ENCODE data around the gene UIMC1. TPM values are rescaled to one million over a fixed set of nuclear protein-coding genes. Genes with fewer than 3 reads are reported as not detected.
A peak's percentile ranks its signal among the peaks of the same experiment; 100 is the strongest.
"Not testable (repeated sequence)": the region's sequence is repeated elsewhere in the genome, so short reads cannot be mapped to it uniquely, and the experiment has no call there.

The UIMC1 gene
- total RNA-seq, 1 donor from 2014 or later: 23.0 TPM

GRCh38 chr5:177010153-177010552 is 3.6 kb upstream of the UIMC1 start:
- DNase-seq (ENCODE audit: extremely low read depth, low read depth, low spot score): no peak

GRCh38 chr5:177008716-177009115 is 2.1 kb upstream of the UIMC1 start:
- no peak for DNase-seq (ENCODE audit: extremely low read depth, low read depth, low spot score)

- DNase-seq (ENCODE audit: extremely low read depth, low read depth, low spot score): no peak
These were observed 837 bp downstream of the UIMC1 start for GRCh38 chr5:177005619-177006264.

GRCh38 chr5:177004961-177005360 is 1.6 kb downstream of the UIMC1 start:
- DNase-seq (ENCODE audit: extremely low read depth, low read depth, low spot score): no peak

GRCh38 chr5:177003649-177004048 is 2.9 kb downstream of the UIMC1 start:
- no peak for DNase-seq (ENCODE audit: extremely low read depth, low read depth, low spot score)

- DNase-seq (ENCODE audit: extremely low read depth, low read depth, low spot score): not testable (repeated sequence)
These were observed 7.1 kb downstream of the UIMC1 start for GRCh38 chr5:176999526-176999925.

- no peak for DNase-seq (ENCODE audit: extremely low read depth, low read depth, low spot score)
These were observed 7.8 kb downstream of the UIMC1 start for GRCh38 chr5:176998828-176999227.

- DNase-seq (ENCODE audit: extremely low read depth, low read depth, low spot score): no peak
These were observed 9.8 kb downstream of the UIMC1 start for GRCh38 chr5:176996780-176997179.

GRCh38 chr5:176995896-176996767 is 10.4 kb downstream of the UIMC1 start:
- no peak for DNase-seq (ENCODE audit: extremely low read depth, low read depth, low spot score)

- no peak for DNase-seq (ENCODE audit: extremely low read depth, low read depth, low spot score)
These were observed 11.5 kb downstream of the UIMC1 start for GRCh38 chr5:176995122-176995490.

- DNase-seq (ENCODE audit: extremely low read depth, low read depth, low spot score): peak; percentile 94
These were observed 12.0 kb downstream of the UIMC1 start for GRCh38 chr5:176994460-176995121.

- DNase-seq (ENCODE audit: extremely low read depth, low read depth, low spot score): not testable (repeated sequence)
These were observed 13.5 kb downstream of the UIMC1 start for GRCh38 chr5:176993081-176993480.

- DNase-seq (ENCODE audit: extremely low read depth, low read depth, low spot score): no peak
These were observed 19.0 kb downstream of the UIMC1 start for GRCh38 chr5:176987583-176987982.

GRCh38 chr5:176986280-176986679 is 20.3 kb downstream of the UIMC1 start:
- no peak for DNase-seq (ENCODE audit: extremely low read depth, low read depth, low spot score)

GRCh38 chr5:176985516-176985915 is 21.1 kb downstream of the UIMC1 start:
- DNase-seq (ENCODE audit: extremely low read depth, low read depth, low spot score): no peak

- DNase-seq (ENCODE audit: extremely low read depth, low read depth, low spot score): not testable (repeated sequence)
These were observed 22.4 kb downstream of the UIMC1 start for GRCh38 chr5:176984176-176984575.

GRCh38 chr5:176983593-176983992 is 23.0 kb downstream of the UIMC1 start:
- DNase-seq (ENCODE audit: extremely low read depth, low read depth, low spot score): not testable (repeated sequence)

- DNase-seq (ENCODE audit: extremely low read depth, low read depth, low spot score): not testable (repeated sequence)
These were observed 23.5 kb downstream of the UIMC1 start for GRCh38 chr5:176983112-176983511.

GRCh38 chr5:176980818-176981217 is 25.8 kb downstream of the UIMC1 start:
- no peak for DNase-seq (ENCODE audit: extremely low read depth, low read depth, low spot score)

GRCh38 chr5:176979669-176980068 is 26.9 kb downstream of the UIMC1 start:
- DNase-seq (ENCODE audit: extremely low read depth, low read depth, low spot score): no peak

- DNase-seq (ENCODE audit: extremely low read depth, low read depth, low spot score): no peak
These were observed 40.9 kb downstream of the UIMC1 start for GRCh38 chr5:176965633-176966032.

GRCh38 chr5:176959051-176959450 is 47.5 kb downstream of the UIMC1 start:
- DNase-seq (ENCODE audit: extremely low read depth, low read depth, low spot score): peak; percentile 22

All from glomerular endothelial cell (primary cell).